ENCODE results near the gene TNFSF10. TPM values are rescaled to one million over a fixed set of nuclear protein-coding genes. Genes with fewer than 3 reads are reported as not detected.
"Not testable (repeated sequence)": the region's sequence is repeated elsewhere in the genome, so short reads cannot be mapped to it uniquely, and the experiment has no call there.

Gene TNFSF10
- 19.8 TPM for total RNA-seq

- DNase-seq: no peak
Observed at GRCh38 chr3:172522871-172523818, at the start of gene TNFSF10. TNFSF10 (minus strand) TSS chr3:172523430; CDS start chr3:172523384, 46 bp downstream.

GRCh38 chr3:172569128-172570008 lies 46.1 kb upstream of the TNFSF10 start:
- DNase-seq: no peak

GRCh38 chr3:172568701-172569100 lies 45.5 kb upstream of the TNFSF10 start:
- no peak for DNase-seq

DNA sequence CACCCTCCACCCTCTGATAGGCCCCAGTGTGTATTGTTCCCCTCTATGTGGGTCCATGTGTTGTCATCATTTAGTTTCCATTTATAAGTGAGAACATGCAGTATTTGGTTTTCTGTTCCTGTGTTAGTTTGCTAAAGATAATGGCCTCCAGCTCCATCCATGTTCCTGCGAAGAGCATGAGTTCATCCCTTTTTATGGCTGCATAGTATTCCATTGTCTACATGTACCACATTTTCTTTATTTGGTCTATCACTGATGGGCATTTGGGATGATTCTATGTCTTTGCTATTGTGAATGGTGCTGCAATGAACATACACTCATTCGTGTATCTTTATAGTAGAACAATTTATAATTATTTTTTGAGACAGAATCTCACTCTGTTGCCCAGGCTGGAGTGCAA lies 43.6 kb upstream of the TNFSF10 start:
- not testable (repeated sequence) for DNase-seq

GRCh38 chr3:172564499-172564898 lies 41.3 kb upstream of the TNFSF10 start:
- DNase-seq: no peak

GRCh38 chr3:172562871-172563865 lies 39.9 kb upstream of the TNFSF10 start:
- DNase-seq: no peak

- no peak for DNase-seq
Observed at GRCh38 chr3:172561897-172562640, 38.8 kb upstream of the TNFSF10 start.

DNA sequence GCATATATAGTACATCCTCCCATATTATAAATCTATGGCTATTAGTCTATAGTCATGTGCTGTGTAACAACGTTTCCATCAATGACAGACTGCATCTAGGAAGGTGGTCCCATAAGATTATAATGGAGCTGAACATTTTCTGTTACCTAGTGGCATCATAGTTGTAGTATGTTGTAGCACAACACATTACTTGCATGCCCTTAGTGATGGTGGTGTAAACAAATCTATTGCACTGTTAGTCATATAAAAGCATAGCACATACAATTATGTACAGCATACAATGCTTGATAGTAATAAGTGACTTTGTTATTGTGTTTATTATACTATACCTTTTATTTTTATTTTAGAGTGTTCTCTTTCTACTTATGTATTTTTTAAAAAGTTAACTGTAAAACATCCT lies 37.4 kb upstream of the TNFSF10 start:
- no peak for DNase-seq

GRCh38 chr3:172560026-172560425 lies 36.8 kb upstream of the TNFSF10 start:
- DNase-seq: no peak

DNA sequence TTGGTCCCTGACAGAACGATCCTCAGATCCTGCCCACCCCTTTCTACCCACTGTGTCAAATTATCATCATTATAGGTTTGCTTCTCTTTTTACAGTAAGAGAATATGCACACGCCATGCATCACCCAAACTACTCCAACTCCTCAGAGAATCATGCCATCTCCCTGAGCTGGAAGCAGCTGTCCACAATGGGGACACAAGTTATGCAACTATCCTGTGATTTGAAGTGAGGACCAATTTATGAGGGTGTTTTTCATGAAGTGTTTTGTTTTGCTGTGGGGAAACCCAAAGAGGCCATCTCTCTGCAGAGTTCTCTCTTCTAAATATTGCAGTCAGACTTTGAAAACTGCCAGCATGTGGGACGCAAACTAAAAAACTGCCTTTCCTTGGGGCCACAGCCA lies 35.8 kb upstream of the TNFSF10 start:
- no peak for DNase-seq

DNA sequence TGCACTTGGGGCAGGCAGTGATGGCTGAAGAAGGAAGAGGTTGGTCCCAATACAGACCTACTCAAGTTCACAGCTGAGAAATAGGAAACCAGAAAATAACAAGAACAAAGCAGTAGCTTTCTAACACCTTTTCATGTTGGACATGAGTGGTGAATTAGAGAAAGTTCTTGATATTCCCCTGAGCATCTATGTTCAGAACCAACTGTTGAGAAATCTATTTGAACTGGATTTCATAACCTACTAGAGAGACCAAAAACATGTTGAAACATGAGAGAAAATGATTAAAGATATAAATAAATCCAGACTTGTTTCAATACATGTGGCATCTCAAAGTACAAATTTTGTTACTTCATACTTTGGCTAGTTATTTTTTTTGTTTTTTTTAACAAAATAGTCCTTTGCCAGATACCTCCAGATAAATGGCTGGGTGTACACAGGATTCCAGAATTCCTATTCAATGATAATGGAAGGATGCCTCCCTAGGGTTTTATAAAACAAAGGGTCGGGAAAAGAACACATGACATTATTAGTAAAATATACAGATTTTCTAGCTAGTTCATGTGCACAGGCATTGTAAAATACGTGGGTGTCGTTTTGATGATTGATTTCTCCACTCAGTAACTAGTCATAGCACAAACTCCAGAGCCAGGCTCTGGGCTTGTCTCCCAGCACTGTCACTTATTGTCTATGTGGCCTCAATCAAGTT lies 34.4 kb upstream of the TNFSF10 start:
- DNase-seq: no peak

- DNase-seq: no peak
Observed at GRCh38 chr3:172553526-172554252, 30.5 kb upstream of the TNFSF10 start.

- DNase-seq: no peak
Observed at GRCh38 chr3:172552607-172553006, 29.4 kb upstream of the TNFSF10 start.

GRCh38 chr3:172551874-172552273 lies 28.6 kb upstream of the TNFSF10 start:
- DNase-seq: no peak

DNA sequence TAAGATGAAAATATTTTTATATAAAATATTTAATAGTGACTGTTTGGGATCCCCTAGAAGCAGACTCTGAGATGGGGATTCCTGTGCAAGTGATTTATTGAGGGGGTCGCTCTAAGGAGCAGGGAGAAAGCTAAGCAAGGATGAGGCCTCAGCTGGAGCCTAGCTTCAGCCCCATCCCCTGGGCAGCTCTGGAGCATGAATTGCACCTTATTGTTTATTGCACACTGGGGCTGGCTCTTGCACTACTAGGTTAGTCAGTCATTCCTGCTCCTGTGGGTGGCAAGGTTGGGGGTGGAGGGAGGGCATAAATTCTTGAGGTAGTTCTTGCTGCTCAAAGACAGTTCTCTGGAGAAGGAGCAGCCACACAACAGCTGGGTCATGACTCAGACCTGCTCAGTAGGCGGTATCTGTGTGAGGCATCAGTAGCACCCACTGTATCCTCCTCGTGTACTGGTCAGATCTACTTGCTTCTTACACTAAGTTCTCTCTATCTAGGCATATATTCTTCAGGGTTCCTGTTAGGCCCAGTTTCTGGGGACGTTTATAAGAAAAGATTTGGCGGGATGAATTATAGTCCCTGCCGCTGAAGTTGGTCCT lies 27.2 kb upstream of the TNFSF10 start:
- DNase-seq: no peak

- DNase-seq: no peak
Observed at GRCh38 chr3:172549144-172549543, 25.9 kb upstream of the TNFSF10 start.

DNA sequence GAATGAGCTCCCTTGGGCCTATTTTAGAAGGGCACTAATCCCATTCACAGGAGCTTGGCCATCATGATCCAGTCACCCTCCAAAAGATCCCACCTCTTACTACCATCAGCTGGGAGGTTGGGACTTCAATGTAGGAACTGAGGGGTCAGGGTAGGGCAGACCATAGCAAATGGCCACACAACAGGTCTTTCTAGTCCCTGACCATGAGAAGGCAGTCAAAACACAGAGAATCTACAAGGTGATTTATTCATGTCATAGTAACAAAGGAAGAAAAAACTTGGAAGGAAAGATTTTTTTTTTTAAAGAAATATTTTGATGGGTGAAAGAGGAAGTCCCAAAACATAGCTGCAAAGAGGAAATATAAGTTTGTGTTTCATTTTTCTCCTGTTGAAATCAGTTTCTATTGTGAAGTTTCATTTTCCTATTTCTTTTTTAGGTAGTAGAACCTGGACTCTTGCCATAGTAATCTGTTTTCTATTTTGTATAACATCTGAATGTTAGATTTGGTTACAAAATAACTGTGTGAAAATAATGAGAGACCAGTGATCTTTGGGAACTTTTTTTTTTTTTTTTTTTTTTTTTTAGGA lies 23.5 kb upstream of the TNFSF10 start:
- no peak for DNase-seq

DNA sequence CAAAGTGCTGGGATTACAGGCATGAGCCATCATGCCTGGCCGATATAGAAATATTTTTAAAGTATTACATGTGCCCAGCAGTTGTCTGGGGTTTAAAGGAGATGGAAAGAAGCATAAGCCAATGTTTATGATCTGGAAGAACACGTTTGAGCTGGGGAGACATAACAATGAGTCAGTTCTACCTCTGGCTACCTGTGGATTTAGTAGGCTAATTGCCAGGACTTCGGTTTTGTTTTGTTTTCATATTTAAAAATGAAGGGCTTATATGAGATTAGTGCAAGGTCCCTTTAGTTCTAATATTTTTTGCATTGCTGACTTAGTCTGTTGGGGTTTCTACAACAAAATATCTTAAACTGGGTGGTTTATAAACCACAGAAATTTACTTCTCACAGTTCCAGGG lies 22.9 kb upstream of the TNFSF10 start:
- no peak for DNase-seq

DNA sequence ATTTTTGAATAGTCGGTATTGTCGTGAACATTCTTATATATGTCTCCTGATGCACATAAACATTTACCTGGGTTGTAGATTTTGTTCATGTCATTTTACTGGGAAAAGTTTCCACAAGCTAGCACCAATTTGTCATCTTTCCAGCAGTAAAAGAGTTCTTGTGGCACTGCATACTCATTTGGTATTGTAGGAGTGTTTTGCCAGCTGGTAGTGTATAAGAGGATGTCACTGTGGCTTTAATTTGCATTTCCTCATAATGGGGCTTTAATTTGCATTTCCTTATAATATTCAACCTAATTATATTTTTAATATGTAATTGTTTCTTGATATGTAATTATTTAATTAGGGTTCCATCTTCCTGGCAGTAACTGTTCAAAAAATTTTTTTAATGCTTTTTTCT lies 21.2 kb upstream of the TNFSF10 start:
- no peak for DNase-seq
